Endothelial cell of umbilical vein (primary cell): ENCODE measurements around the gene EFHD2. TPM values are rescaled to one million over a fixed set of nuclear protein-coding genes. Genes with fewer than 3 reads are reported as not detected.

Experiments used
- BruUV-seq: library from RNA; stranded (reverse); fragments of 400-500 nt; replicated peaks from 2 replicates; lab custom pipeline; 2021; lab: Mats Ljungman, UMichigan
- CTCF ChIA-PET: fragments of 300-600, 350-600 bp; sonication (Branson Sonifier 250); formaldehyde crosslinking; loops from one replicate; lab custom pipeline; 2021; ENCODE audit warnings: antibody characterized with exemption, inconsistent platforms; lab: Charles Lee
- POLR2A ChIA-PET: fragments of 300-600, 350-600 bp; sonication (Branson Sonifier 250); formaldehyde crosslinking; loops from one replicate; lab custom pipeline; 2021; ENCODE audit warnings: antibody characterized with exemption, inconsistent platforms; lab: Charles Lee
- DNase-seq: peaks from one replicate; pipeline ENCODE4 v3.0.0-alpha.2; 2011; ENCODE audit warnings: low read depth, low spot score
- FAIRE-seq: peaks from 2 replicates; lab custom pipeline; 2011; peaks lifted over from hg19 to GRCh38; lab: Jason Lieb, UNC
- H2AFZ ChIP-seq: 2 replicates; pipeline ENCODE4 v1.6.0; 2012; ENCODE audit warnings: low read depth, low read length, control low read depth, inconsistent platforms
- H3K27ac ChIP-seq: 2 replicates; pipeline ENCODE4 v1.5.1; 2011; ENCODE audit warnings: low read depth, mild to moderate bottlenecking, control low read depth, low read length, moderate library complexity; ENCODE audit not compliant: insufficient read depth
- H3K27me3 ChIP-seq, 2 experiments: 2 replicates each; pipeline versions ENCODE4 v1.6.0 to v1.6.1; 2011; ENCODE audit warnings: low read length in 2 of 2, mixed read lengths in 1 of 2; ENCODE audit not compliant: control insufficient read depth in 2 of 2, insufficient read depth in 2 of 2
- H3K36me3 ChIP-seq, 2 experiments: 2 replicates in 1 of 2; 3 replicates in 1 of 2; pipeline ENCODE4 v1.5.1; 2011; ENCODE audit warnings: low read length in 2 of 2, mild to moderate bottlenecking in 1 of 2, moderate library complexity in 1 of 2; ENCODE audit not compliant: control insufficient read depth in 2 of 2, insufficient read depth in 2 of 2; ENCODE audit errors: extremely low read depth in 1 of 2
- H3K4me1 ChIP-seq: 3 replicates; pipeline ENCODE4 v1.5.1; 2011; ENCODE audit warnings: mild to moderate bottlenecking, low read length; ENCODE audit not compliant: control insufficient read depth, insufficient read depth; ENCODE audit errors: extremely low read depth
- H3K4me2 ChIP-seq: 2 replicates; pipeline ENCODE4 v1.6.1; 2011; ENCODE audit warnings: low read length, control low read depth, mixed read lengths; ENCODE audit not compliant: insufficient read depth
- H3K4me3 ChIP-seq, 3 experiments: fragments of 200-600 bp in 1 of 3; sonication (generic), shearing (Covaris generic) in 1 of 3; replicated peaks in 1 of 3; 2 replicates each; pipeline ENCODE4 v1.5.1; 2011 to 2016; ENCODE audit warnings: control low read depth in 3 of 3, low read length in 3 of 3, mild to moderate bottlenecking in 2 of 3, inconsistent platforms in 1 of 3, low read depth in 1 of 3, moderate library complexity in 1 of 3; ENCODE audit not compliant: insufficient read depth in 1 of 3
- H3K79me2 ChIP-seq: 2 replicates; pipeline ENCODE4 v1.6.0; 2012; ENCODE audit warnings: low read length, inconsistent platforms; ENCODE audit not compliant: control insufficient read depth, insufficient read depth
- H3K9ac ChIP-seq: replicated peaks from 2 replicates; pipeline ENCODE3; 2011; ENCODE audit warnings: low read length, control low read depth; ENCODE audit not compliant: insufficient read depth; ENCODE audit errors: extremely low read depth
- H3K9me1 ChIP-seq: replicated peaks from 3 replicates; pipeline ENCODE4 v1.6.0; 2011; ENCODE audit warnings: mild to moderate bottlenecking, low read length; ENCODE audit not compliant: control insufficient read depth, insufficient read depth; ENCODE audit errors: extremely low read depth
- H3K9me3 ChIP-seq: replicated peaks from 2 replicates; pipeline ENCODE4 v1.5.1; 2012; ENCODE audit warnings: low read length, inconsistent platforms; ENCODE audit not compliant: control insufficient read depth, insufficient read depth
- H4K20me1 ChIP-seq: replicated peaks from 2 replicates; pipeline ENCODE3; 2011; ENCODE audit warnings: mild to moderate bottlenecking, low read length; ENCODE audit not compliant: control insufficient read depth, insufficient read depth; ENCODE audit errors: extremely low read depth
- EZH2 ChIP-seq: IDR thresholded peaks from 2 replicates; pipeline ENCODE4 v1.6.1; 2012; ENCODE audit warnings: borderline replicate concordance, low read depth, mild to moderate bottlenecking, moderate library complexity, low read length, inconsistent platforms; ENCODE audit not compliant: severe bottlenecking
- FOS ChIP-seq: IDR thresholded peaks from 2 replicates; pipeline ENCODE4 v1.6.1; 2011; ENCODE audit warnings: mild to moderate bottlenecking, low read length, moderate library complexity, borderline replicate concordance; ENCODE audit not compliant: insufficient read depth
- GATA2 ChIP-seq: IDR thresholded peaks from 2 replicates; pipeline ENCODE4 v1.7.0; 2011; ENCODE audit warnings: low read depth, mild to moderate bottlenecking, moderate library complexity, mixed read lengths, low read length; ENCODE audit not compliant: insufficient read length, insufficient read depth
- JUN ChIP-seq: IDR thresholded peaks from 2 replicates; pipeline ENCODE4 v1.6.1; 2011; ENCODE audit warnings: borderline replicate concordance, low read depth; ENCODE audit not compliant: insufficient read length, insufficient read depth
- MYC ChIP-seq: IDR thresholded peaks from one replicate; pipeline ENCODE4 v1.6.1; 2011; ENCODE audit warnings: mild to moderate bottlenecking, low read depth, low read length
- POLR2A ChIP-seq: IDR thresholded peaks from 2 replicates; pipeline ENCODE4 v1.6.1; 2012; ENCODE audit warnings: low read depth, mild to moderate bottlenecking, control low read depth, low read length
- POLR2AphosphoS5 ChIP-seq: IDR thresholded peaks from 2 replicates; pipeline ENCODE4 v1.6.1; 2012; ENCODE audit warnings: low read depth, mild to moderate bottlenecking, control low read depth, low read length, moderate library complexity; ENCODE audit not compliant: insufficient read depth
- dilution Hi-C: fragments of 300-500 bp; cut with MboI; formaldehyde crosslinking; loops from one replicate; pipeline ENCODE4 v1.15.0; 2019; ENCODE audit warnings: low sequenced_read_pairs; ENCODE audit not compliant: extremely low pct_ligation_motif_present
- intact Hi-C: fragments of 100-400 bp; cut with micrococcal nuclease; formaldehyde crosslinking; loops from one replicate; pipeline ENCODE4 v1.10.0; 2022
- polyA plus RNA-seq, 4 experiments: library from polyadenylated mRNA; depleted of rRNA in 3 of 4; stranded (reverse) in 3 of 4; unstranded in 1 of 4; fragments of >200 nt; gene quantifications; 2 replicates each; pipeline versions ENCODE4 v1.2.1 to v1.2.3, GENCODE V29; 2011 to 2012; ENCODE audit warnings: missing spikeins in 1 of 4
- total RNA-seq: library from RNA; stranded (reverse); gene quantifications from 2 replicates; pipeline ENCODE4 v1.2.3, GENCODE V29; 2021
- TF ChIP-seq, protein P1 (sequence below): IDR thresholded peaks from 2 replicates; pipeline ENCODE4 v1.6.1; 2011; ENCODE audit not compliant: insufficient read depth, insufficient read length
- TF ChIP-seq, protein P2 (sequence below), 2 donors: IDR thresholded peaks; 1 replicate in 1 of 2; 2 replicates in 1 of 2; pipeline ENCODE4 v1.5.1; 2011; ENCODE audit warnings: low read length in 2 of 2, mild to moderate bottlenecking in 2 of 2, moderate library complexity in 2 of 2, control low read depth in 1 of 2, inconsistent platforms in 1 of 2, low read depth in 1 of 2; ENCODE audit not compliant: insufficient read depth in 1 of 2; ENCODE audit errors: extremely low read depth in 1 of 2

The EFHD2 gene
- total and polyA plus RNA-seq, 2 donors (not counting 3 experiments of a cell fraction or from before 2014, with no cell fraction given): 50.2 to 73.5 TPM

GRCh38 chr1:15448877-15449462 is 39.3 kb downstream of the EFHD2 start:
- no peaks in the 10 kb centered on the region for H3K36me3 ChIP-seq
- dilution Hi-C loops: no loop called here
- H3K9me3 ChIP-seq: no peaks in the 10 kb centered on the region
- H3K27me3 ChIP-seq: no peaks in the 10 kb centered on the region
- intact Hi-C loops: no loop called here
- H3K4me3 ChIP-seq: no peak overlapping the region
- H3K79me2 ChIP-seq: no peaks in the 10 kb centered on the region
- no peak overlapping the region for H3K27ac ChIP-seq
- no peaks in the 10 kb centered on the region for H4K20me1 ChIP-seq
- TF ChIP-seq, protein P1, sequence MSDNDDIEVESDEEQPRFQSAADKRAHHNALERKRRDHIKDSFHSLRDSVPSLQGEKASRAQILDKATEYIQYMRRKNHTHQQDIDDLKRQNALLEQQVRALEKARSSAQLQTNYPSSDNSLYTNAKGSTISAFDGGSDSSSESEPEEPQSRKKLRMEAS: no peak
- TF ChIP-seq EZH2: no peak
- no peak for TF ChIP-seq MYC
- no peak for TF ChIP-seq FOS
- TF ChIP-seq, protein P2, sequence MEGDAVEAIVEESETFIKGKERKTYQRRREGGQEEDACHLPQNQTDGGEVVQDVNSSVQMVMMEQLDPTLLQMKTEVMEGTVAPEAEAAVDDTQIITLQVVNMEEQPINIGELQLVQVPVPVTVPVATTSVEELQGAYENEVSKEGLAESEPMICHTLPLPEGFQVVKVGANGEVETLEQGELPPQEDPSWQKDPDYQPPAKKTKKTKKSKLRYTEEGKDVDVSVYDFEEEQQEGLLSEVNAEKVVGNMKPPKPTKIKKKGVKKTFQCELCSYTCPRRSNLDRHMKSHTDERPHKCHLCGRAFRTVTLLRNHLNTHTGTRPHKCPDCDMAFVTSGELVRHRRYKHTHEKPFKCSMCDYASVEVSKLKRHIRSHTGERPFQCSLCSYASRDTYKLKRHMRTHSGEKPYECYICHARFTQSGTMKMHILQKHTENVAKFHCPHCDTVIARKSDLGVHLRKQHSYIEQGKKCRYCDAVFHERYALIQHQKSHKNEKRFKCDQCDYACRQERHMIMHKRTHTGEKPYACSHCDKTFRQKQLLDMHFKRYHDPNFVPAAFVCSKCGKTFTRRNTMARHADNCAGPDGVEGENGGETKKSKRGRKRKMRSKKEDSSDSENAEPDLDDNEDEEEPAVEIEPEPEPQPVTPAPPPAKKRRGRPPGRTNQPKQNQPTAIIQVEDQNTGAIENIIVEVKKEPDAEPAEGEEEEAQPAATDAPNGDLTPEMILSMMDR (IDR thresholded peaks at IDR 0.05; ENCODE audit: extremely low read depth in 1 of 2, insufficient read depth in 1 of 2, low read depth in 1 of 2, low read length in 2 of 2): no peak
- TF ChIP-seq POLR2A: no peak
- TF ChIP-seq JUN: no peak
- no peak for TF ChIP-seq GATA2
- TF ChIP-seq POLR2AphosphoS5: no peak
- ChIA-PET POLR2A (no interaction called here), CTCF (no interaction called here)
- BruUV-seq: no TSS peak
- FAIRE-seq (no peak), DNase-seq (no peak)
- no peak overlapping the region for H3K9ac ChIP-seq
- no peaks in the 10 kb centered on the region for H3K9me1 ChIP-seq
- H2AFZ ChIP-seq: no peak overlapping the region
- H3K4me1 ChIP-seq: no peaks in the 10 kb centered on the region
- no peak overlapping the region for H3K4me2 ChIP-seq
